B cell (primary cell): ENCODE results near the gene STX11.

ENCODE experiments used
- CTCF ChIP-seq: fragments of 200-600 bp; IDR thresholded peaks from one replicate; pipeline ENCODE4 v1.8.0; 2022; ENCODE audit warnings: antibody characterized with exemption, mild to moderate bottlenecking
- EZH2 ChIP-seq: IDR thresholded peaks from 2 replicates; pipeline ENCODE4 v1.6.1; 2012; ENCODE audit warnings: borderline replicate concordance, low read depth, mild to moderate bottlenecking, moderate library complexity, low read length; ENCODE audit not compliant: insufficient read depth, poor library complexity, severe bottlenecking

- TF ChIP-seq CTCF (no peak), EZH2 (no peak)
Measured at GRCh38 chr6:144158133-144158532, 7.8 kb downstream of the STX11 start.
